Lower leg skin (tissue), 4 donors: ENCODE results near the gene FRG2. TPM values are rescaled to one million over a fixed set of nuclear protein-coding genes. Genes with fewer than 3 reads are reported as not detected.
"Not testable (repeated sequence)": the region's sequence is repeated elsewhere in the genome, so short reads cannot be mapped to it uniquely, and the experiment has no call there.

ENCODE experiments used
- DNase-seq, 2 donors: peaks; one replicate each; pipeline ENCODE4 v3.0.0-alpha.2; 2019; ENCODE audit warnings: low spot score in 2 of 2
- H3K4me3 ChIP-seq: fragments of 200-600 bp; sonication (generic); 2 replicates; pipeline ENCODE4 v1.5.1; 2017; ENCODE audit warnings: mild to moderate bottlenecking, low read depth; ENCODE audit not compliant: poor library complexity, severe bottlenecking
- POLR2A ChIP-seq, 2 donors: fragments of 450-650 bp; IDR thresholded peaks; one replicate each; pipeline ENCODE4 v1.6.1; 2016 to 2017; ENCODE audit warnings: antibody characterized with exemption in 2 of 2, mild to moderate bottlenecking in 1 of 2, moderate library complexity in 1 of 2
- WGBS, 2 donors: methylation state at CpG; one replicate each; pipeline ENCODE4 v1.1.5; 2018; 5-methylcytosine and 5-hydroxymethylcytosine counted together
- intact Hi-C: fragments of 100-400 bp; cut with DNase I; formaldehyde crosslinking; loops from one replicate; pipeline ENCODE4 v1.15.0; 2023; ENCODE audit warnings: low total_unique reads
- total RNA-seq, 4 donors: library from RNA; depleted of rRNA; stranded (reverse); fragments of >200 nt; gene quantifications; one replicate each; pipeline ENCODE4 v1.1.0, GENCODE V29; 2016
- TF ChIP-seq, protein P1 (sequence below), 3 donors: fragments of 450-650 bp; IDR thresholded peaks; one replicate each; pipeline ENCODE4 v1.5.1; 2016; ENCODE audit warnings: antibody characterized with exemption in 3 of 3, mild to moderate bottlenecking in 3 of 3, moderate library complexity in 2 of 3

FRG2 gene
- total RNA-seq, 4 donors from 2014 or later, result not detected

DNA sequence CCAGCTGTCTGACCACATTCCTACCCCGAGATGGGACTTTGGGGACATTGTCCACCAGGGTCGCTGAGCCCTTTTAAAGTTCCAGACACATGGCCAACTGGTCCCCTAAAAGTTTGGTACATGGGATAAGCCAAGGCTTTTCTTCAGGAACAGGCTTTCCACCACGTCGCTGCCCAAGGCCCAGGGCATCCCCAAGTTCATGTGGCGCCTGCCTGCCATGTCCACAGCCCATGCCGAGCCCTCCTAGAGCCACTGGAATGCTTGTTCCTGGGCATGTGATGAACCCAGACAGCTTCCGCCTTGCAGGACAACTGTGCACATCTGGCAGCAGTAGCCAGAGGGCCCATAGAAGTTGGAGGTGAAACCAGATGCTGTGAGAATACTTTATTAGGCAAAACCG is 45.1 kb downstream of the FRG2 start:
- TF ChIP-seq POLR2A (IDR thresholded peaks at IDR 0.05), result no peak
- TF ChIP-seq, protein P1, sequence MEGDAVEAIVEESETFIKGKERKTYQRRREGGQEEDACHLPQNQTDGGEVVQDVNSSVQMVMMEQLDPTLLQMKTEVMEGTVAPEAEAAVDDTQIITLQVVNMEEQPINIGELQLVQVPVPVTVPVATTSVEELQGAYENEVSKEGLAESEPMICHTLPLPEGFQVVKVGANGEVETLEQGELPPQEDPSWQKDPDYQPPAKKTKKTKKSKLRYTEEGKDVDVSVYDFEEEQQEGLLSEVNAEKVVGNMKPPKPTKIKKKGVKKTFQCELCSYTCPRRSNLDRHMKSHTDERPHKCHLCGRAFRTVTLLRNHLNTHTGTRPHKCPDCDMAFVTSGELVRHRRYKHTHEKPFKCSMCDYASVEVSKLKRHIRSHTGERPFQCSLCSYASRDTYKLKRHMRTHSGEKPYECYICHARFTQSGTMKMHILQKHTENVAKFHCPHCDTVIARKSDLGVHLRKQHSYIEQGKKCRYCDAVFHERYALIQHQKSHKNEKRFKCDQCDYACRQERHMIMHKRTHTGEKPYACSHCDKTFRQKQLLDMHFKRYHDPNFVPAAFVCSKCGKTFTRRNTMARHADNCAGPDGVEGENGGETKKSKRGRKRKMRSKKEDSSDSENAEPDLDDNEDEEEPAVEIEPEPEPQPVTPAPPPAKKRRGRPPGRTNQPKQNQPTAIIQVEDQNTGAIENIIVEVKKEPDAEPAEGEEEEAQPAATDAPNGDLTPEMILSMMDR (IDR thresholded peaks at IDR 0.05), result no peak
- 75 to 86% methylated on average over 8 of the region's 8 CpGs for WGBS, 2 donors
- H3K4me3 ChIP-seq, result no peak overlapping the region
- intact Hi-C loops, result no loop called here
- DNase-seq, result no peak

DNA sequence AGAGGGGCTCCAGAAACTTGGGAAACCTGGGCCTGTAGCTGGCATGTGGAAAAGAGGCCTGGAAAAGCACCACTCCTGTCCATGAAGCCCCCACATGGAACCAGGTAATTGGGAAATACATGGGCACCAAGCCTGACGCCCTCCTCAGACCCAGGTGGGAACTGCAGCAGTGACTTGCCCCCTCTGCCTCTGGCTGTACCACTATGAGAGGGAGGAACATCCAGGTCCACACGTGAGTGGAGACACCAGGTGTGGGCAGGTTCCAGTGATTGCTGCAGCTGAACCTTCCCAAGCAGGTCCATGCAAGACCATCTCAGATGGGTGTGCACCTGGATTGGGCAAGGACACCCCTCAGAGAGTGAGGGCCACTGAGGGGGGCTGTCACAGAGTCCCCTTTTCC is 46.8 kb downstream of the FRG2 start:
- DNase-seq, intact Hi-C loops, H3K4me3 ChIP-seq: not testable (repeated sequence)
- WGBS, 2 donors, result 50 to 80% methylated on average over 1 to 2 of the region's 2 CpGs

DNA sequence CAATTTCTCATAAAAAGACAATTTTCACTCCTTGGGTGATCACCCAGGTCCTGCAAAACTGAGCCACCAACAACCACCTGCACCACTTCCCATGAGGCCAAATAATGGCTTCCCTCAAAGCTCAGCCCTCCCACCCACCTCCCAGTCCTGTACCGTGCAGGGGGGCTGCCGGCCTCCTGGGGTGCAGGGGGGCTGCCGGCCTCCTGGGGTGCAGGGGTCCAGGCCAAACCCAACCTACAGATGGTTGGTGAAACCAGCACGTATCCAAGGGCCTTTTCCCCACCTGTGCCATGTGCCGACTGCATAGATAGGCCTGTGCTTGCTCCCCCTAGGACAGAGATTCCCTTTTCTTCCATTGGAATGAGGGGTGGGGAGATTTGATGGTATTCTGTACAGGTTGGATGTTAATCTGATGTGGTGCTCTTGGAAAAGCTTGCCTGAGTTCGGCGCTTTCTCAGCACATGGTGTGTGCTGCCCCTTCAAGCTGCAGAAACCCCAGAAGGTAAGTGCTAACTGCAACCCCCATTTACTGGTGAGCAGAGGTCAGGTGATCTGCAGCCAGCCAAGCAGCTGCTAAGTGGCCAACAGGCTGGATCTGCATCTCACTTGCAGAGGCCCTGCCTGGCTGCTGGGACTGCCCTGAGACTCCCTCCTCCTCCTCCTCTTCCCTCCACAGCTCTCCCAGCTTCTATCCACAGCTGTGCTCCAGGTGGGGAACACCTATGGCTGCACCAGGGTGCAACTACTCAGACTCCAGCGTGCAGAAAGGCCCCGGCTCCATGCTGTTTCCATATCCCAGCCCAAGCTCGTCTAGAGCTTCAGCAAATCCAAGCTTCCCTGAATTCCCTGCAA is 47.6 kb downstream of the FRG2 start:
- TF ChIP-seq, protein P1 (IDR thresholded peaks at IDR 0.05), result no peak
- TF ChIP-seq POLR2A (IDR thresholded peaks at IDR 0.05), result no peak
- no peak overlapping the region for H3K4me3 ChIP-seq
- WGBS, 2 donors, result 64 to 73% methylated on average over 10 of the region's 10 CpGs
- intact Hi-C loops, result no loop called here
- no peak for DNase-seq

Other genes starting within 250 kb of the FRG2 start
- gene FRG1, start 86.4 kb downstream of the FRG2 start, total RNA-seq, result 10 to 100 TPM; 29.6 to 41.3 (median 39.6) TPM
- gene DBET, start 37.2 kb upstream of the FRG2 start, total RNA-seq, result not detected
- not detected for gene DUX4, start 146.5 kb upstream of the FRG2 start, total RNA-seq